Activated CD4-positive, CD25-positive, alpha-beta regulatory T cell treated with anti-CD3 and anti-CD28 coated beads, Interleukin-2, amount 50 U/mL, for 16 hours (primary cell): ENCODE measurements around the gene FDCSP.
"Not testable (repeated sequence)": the region's sequence is repeated elsewhere in the genome, so short reads cannot be mapped to it uniquely, and the experiment has no call there.

Experiments used
- DNase-seq: peaks from one replicate; pipeline ENCODE4 v3.0.0-alpha.2; 2020; ENCODE audit warnings: low read depth, low spot score

FDCSP gene

DNA sequence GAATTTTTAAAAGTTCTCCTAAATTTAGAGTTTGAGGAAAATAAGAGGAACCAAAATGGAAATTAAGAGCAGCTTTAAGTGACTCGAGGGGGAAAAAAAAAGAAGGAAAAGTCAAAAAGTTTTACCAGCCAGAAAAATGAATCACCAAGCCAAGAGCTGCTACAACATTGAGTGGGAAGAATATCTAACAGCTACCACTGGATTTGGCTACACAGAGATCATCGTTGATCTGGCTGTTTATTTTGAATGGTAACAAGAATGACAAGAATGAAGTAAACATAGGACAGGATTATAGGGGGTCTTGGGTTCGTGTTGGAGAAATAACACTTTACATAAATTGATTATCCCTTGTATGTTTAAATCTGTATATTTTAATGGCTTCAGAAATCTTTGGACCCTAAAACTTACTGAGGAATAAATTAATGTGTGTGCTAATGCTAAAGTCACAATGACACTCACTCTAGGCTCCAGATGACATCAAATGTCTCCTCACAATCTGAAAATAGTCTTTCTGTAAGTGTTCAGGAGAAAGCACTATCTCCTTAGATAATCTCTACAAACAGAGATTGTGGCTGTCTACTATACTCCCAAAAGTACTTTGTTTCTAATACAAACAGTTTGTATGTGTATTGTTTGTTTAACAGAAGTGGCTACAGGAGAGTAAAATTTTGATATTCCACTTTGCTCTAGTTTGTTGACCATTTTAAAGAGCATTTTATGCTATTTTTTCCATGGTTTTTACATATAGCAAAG, 13.4 kb downstream of the FDCSP start:
- DNase-seq = no peak

DNA sequence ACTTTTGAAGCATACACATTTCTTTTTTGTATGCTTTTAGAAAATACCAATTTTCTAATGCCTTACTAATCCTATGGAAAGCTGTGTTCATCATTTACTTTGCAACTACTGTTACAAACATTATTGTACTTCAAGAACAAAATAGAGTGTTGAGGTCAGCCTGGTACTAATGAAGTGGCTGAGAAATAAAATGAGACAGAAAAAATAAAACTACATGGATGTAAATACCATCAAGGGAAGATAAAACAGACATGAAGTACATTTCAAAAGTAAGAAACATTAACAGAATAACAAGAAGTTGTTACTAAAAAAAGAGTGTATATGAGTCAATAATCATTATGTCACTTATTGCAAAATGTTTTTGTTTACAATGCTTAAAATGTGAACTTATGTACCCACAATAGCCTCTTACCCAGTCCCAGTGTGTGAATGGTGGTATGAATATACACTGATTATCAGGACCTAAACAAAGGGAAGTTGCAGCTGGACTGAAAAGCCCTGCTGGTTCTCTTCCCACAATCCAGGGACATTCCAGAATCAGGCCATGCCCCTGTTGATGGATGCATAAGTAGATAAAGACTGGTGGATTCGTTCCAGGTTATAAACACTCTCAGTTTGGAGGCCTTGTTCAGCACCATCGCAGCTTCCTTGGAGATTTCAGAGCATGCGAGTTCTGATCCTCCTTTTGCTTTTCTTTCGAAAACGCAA, 14.1 kb downstream of the FDCSP start:
- DNase-seq = no peak

DNA sequence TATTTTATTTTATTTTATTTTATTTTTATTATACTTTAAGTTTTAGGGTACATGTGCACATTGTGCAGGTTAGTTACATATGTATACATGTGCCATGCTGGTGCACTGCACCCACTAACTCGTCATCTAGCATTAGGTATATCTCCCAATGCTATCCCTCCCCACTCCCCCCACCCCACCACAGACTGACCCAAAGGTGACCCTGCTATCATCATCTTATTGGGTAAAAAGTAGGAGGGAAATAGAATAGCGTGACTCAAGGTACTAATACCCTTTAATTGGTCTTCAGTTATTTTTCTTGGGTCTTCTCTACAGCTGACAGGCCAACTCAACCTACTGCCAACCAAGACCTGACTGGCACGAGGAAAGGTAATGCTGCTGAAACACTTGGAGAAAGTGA, 16.4 kb downstream of the FDCSP start, which contains the start of gene CSN3:
CSN3 (plus strand) TSS at position 301 of the 400 bp plus-strand sequence. CDS start 2,223 bp downstream, outside the sequence.
- DNase-seq = not testable (repeated sequence)

DNA sequence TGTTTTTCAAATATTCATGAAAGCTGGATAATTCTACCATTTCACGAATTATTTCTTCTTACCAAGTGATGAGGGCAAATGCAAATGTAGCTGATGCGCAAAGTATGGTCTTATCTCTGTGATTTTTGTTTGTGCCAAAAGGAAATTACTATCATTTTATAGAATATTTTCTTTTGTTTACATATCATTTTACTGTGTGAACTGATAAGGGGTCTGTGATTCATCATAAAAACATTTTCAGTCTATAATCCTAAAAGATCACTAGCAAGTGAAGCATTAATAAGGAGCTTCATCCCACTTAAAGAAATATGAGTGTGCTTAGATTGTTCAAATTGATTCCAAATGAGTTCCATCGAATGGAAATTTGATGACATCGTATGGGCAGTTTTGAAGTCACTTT, 17.2 kb downstream of the FDCSP start:
- DNase-seq = no peak

DNA sequence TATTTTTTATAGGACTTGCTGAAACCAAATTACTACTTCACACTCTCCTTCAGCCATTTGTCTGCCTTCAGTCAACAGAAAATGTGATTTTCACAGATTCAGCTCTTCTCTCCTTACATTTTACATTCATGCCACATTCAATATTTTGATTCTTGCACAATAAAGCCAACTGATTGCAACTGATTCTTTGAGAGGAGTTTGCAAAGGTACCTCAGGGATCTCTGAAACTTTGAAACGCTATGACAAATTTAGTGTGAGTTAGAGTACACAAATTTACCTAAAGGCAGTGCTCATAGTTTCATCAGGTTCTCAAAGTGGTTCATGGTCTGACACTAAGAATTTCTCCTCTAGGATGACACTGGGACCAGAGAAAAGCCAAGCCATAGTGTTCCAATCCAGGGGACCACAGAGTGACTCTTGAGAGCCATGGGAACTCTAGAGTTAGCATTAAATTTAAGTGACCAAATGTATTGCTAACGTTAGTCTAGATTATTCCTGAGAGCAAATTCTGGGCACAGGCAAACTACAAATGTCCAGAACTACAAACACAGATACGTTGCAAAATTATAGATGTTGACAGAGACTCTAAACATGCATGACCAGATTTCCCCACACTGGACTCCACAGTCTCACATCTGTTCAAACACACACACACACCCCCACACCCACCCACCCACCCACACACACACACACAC, 25.5 kb downstream of the FDCSP start:
- no peak for DNase-seq

DNA sequence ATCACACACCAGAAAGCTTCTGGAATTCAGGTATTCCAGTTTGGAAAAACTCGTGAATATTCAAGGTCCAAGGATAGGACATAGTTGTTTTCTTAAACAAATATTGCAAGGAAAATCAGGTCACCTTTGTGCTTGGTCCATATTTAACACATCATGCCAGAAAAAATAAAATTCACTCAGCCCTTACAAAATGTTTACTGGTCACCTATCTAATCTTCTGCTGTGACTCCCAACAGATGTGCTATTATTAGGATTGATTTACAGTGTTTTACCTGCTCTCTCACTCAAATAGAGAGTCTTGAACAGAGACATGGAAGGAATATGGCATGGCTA, 26.0 kb downstream of the FDCSP start:
- DNase-seq = no peak

DNA sequence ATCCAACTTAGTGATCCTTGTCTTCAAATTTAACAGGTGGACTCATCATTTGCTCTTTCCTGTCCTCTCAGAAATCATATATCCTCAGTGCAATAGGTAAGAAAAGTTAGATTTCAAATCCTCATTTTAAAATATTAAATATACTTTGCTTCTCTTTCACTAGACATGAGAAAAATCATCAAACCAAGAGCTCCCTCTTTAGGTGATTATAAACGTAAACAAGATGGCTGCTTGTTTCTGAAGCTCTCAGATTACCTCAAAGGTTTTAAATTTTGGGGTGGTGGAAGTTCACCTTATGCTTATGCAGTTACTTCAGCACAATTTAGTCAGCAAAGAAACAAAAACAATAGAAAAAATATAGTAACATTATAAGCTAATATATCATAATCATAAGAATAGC, 43.8 kb downstream of the FDCSP start:
- no peak for DNase-seq

DNA sequence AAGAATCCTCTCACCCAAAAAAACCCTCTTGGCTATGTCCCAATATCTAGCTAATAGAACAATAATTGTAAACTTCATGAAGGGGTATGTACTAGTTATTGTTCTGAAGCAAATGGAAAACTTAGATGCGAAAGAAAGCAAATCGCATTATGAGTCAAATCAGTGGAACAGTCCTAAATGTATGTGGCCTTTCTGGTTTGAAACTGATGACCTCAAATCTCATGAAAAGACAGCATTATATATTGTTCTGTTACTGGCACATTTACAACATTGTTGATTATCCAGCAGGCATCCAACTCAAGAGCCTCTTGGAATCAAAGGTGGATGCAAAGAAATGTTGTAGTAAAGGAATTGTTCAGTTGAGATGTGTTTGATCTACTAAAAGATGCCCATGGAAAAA, 51.2 kb downstream of the FDCSP start:
- DNase-seq = no peak

DNA sequence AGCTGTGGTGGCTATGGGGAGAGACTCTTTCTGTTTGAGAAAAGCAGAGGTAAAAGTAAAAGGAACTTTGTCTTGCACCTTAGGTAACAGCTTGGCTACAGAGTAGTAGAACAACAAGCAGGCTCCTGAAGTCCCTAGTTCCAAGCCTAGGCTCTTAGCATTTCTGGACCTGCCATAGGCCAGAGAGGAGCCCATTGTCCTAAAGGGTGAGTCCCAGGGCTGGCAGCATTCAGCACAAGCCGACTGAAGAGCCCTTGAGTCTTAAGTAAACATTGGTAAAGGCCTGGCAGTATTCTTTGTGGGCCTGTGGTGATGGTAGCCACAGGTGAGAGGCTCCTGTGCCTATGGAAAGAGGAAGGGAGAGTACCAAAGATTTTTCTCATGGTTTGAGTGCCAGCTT, 54.6 kb downstream of the FDCSP start:
- no peak for DNase-seq
